ENCODE measurements around the gene PIP5K1B.

Gene PIP5K1B

GRCh38 chr9:68709291-68710110 is 4.5 kb downstream of the PIP5K1B start:
- Histone ChIP-seq H3F3A (ENCODE audit: insufficient read depth, low read length) (peaks cover 13% of the 10 kb centered on the region), H2AFZ (ENCODE audit: low read length) (no peak overlapping the region), H3K9ac (ENCODE audit: low read length) (no peak overlapping the region), H3K4me3 (ENCODE audit: low read length) (no peak overlapping the region), H3K27ac (ENCODE audit: low read length) (no peak overlapping the region), H3K4me2 (ENCODE audit: low read depth, low read length) (no peak overlapping the region), H3K79me2 (ENCODE audit: low read length) (peaks cover 70% of the 10 kb centered on the region), H3K4me1 (ENCODE audit: low read length) (peaks cover 31% of the 10 kb centered on the region), H3K9me3 (replicated peaks; ENCODE audit: insufficient read depth, low read length) (no peaks in the 10 kb centered on the region), H3K36me3 (replicated peaks; ENCODE audit: insufficient read depth, low read length) (no peaks in the 10 kb centered on the region), H3K9me2 (replicated peaks; ENCODE audit: insufficient read depth, low read length) (no peaks in the 10 kb centered on the region), H4K20me1 (ENCODE audit: insufficient read depth, low read length) (no peaks in the 10 kb centered on the region), H3K27me3 (replicated peaks; ENCODE audit: insufficient read depth, low read length) (no peaks in the 10 kb centered on the region)
- no peak for DNase-seq
- TF ChIP-seq EZH2phosphoT487 (IDR thresholded peaks at IDR 0.05; ENCODE audit: low read length) (no peak), CTCF (IDR thresholded peaks at IDR 0.05; ENCODE audit: low read length) (no peak), EZH2 (optimal IDR thresholded peaks at IDR 0.05; ENCODE audit: low read depth, low read length) (no peak)

- Histone ChIP-seq H2AFZ (ENCODE audit: low read length) (no peak overlapping the region), H3K36me3 (replicated peaks; ENCODE audit: insufficient read depth, low read length) (no peaks in the 10 kb centered on the region), H4K20me1 (ENCODE audit: insufficient read depth, low read length) (no peaks in the 10 kb centered on the region), H3K4me3 (ENCODE audit: low read length) (no peak overlapping the region), H3K9ac (ENCODE audit: low read length) (no peak overlapping the region), H3K27me3 (replicated peaks; ENCODE audit: insufficient read depth, low read length) (no peaks in the 10 kb centered on the region), H3K79me2 (ENCODE audit: low read length) (peaks cover 76% of the 10 kb centered on the region), H3F3A (ENCODE audit: insufficient read depth, low read length) (peaks cover 11% of the 10 kb centered on the region), H3K9me3 (replicated peaks; ENCODE audit: insufficient read depth, low read length) (no peaks in the 10 kb centered on the region), H3K27ac (ENCODE audit: low read length) (no peak overlapping the region), H3K4me2 (ENCODE audit: low read depth, low read length) (no peak overlapping the region), H3K9me2 (replicated peaks; ENCODE audit: insufficient read depth, low read length) (no peaks in the 10 kb centered on the region), H3K4me1 (ENCODE audit: low read length) (peaks cover 30% of the 10 kb centered on the region)
- TF ChIP-seq CTCF (IDR thresholded peaks at IDR 0.05; ENCODE audit: low read length) (no peak), EZH2phosphoT487 (IDR thresholded peaks at IDR 0.05; ENCODE audit: low read length) (no peak), EZH2 (optimal IDR thresholded peaks at IDR 0.05; ENCODE audit: low read depth, low read length) (no peak)
- no peak for DNase-seq
Observed at GRCh38 chr9:68710111-68710471, 5.1 kb downstream of the PIP5K1B start.

GRCh38 chr9:68711281-68711680 is 6.2 kb downstream of the PIP5K1B start:
- H3K9me3 ChIP-seq (replicated peaks; ENCODE audit: insufficient read depth, low read length) = no peaks in the 10 kb centered on the region
- H3F3A ChIP-seq (ENCODE audit: insufficient read depth, low read length) = peaks cover 11% of the 10 kb centered on the region
- TF ChIP-seq EZH2phosphoT487 (IDR thresholded peaks at IDR 0.05; ENCODE audit: low read length) (no peak), CTCF (IDR thresholded peaks at IDR 0.05; ENCODE audit: low read length) (no peak), EZH2 (optimal IDR thresholded peaks at IDR 0.05; ENCODE audit: low read depth, low read length) (no peak)
- no peaks in the 10 kb centered on the region for H3K27me3 ChIP-seq (replicated peaks; ENCODE audit: insufficient read depth, low read length)
- H3K4me1 ChIP-seq (ENCODE audit: low read length) = peaks cover 30% of the 10 kb centered on the region
- H3K9me2 ChIP-seq (replicated peaks; ENCODE audit: insufficient read depth, low read length) = no peaks in the 10 kb centered on the region
- H3K79me2 ChIP-seq (ENCODE audit: low read length) = peaks cover 78% of the 10 kb centered on the region
- no peak overlapping the region for H2AFZ ChIP-seq (ENCODE audit: low read length)
- H3K4me2 ChIP-seq (ENCODE audit: low read depth, low read length) = no peak overlapping the region
- H3K4me3 ChIP-seq (ENCODE audit: low read length) = no peak overlapping the region
- H3K36me3 ChIP-seq (replicated peaks; ENCODE audit: insufficient read depth, low read length) = no peaks in the 10 kb centered on the region
- no peaks in the 10 kb centered on the region for H4K20me1 ChIP-seq (ENCODE audit: insufficient read depth, low read length)
- H3K27ac ChIP-seq (ENCODE audit: low read length) = no peak overlapping the region
- no peak for DNase-seq
- no peak overlapping the region for H3K9ac ChIP-seq (ENCODE audit: low read length)

Measured in MM.1S (cell line).